ACHN (cell line): ENCODE data around the gene ATP6V0D1.
A peak's percentile ranks its signal among the peaks of the same experiment; 100 is the strongest.

Experiments
- DNase-seq: peaks from one replicate; pipeline ENCODE4 v3.0.0-alpha.2; 2015
- in situ Hi-C: cut with HindIII; loops from 2 replicates; pipeline ENCODE4 v1.10.0; 2017; ENCODE audit warnings: low sequenced_read_pairs, low pct_ligation_motif_present, low pct_unique_long_range_greater_than_20kb

Gene ATP6V0D1

DNA sequence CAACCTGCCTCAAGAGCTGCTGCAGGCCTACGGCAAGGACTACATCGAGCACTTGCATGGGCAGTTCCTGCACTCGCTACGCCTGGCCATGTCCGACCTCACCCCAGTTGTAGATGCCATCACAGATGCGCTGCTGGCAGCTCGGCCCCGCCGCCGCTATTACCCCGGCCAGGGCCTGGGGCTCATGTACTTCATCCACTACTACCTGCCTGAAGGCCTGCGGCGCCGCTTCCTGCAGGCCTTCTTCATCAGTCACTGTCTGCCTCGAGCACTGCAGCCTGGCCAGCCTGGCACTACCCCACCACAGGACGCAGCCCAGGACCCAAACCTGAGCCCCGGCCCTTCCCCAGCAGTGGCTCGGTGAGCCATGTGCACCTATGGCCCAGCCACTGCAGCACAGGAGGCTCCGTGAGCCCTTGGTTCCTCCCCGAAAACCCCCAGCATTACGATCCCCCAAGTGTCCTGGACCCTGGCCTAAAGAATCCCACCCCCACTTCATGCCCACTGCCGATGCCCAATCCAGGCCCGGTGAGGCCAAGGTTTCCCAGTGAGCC, 44.2 kb downstream of the ATP6V0D1 start:
- DNase-seq, result no peak
- in situ Hi-C loops, result no loop called here

DNA sequence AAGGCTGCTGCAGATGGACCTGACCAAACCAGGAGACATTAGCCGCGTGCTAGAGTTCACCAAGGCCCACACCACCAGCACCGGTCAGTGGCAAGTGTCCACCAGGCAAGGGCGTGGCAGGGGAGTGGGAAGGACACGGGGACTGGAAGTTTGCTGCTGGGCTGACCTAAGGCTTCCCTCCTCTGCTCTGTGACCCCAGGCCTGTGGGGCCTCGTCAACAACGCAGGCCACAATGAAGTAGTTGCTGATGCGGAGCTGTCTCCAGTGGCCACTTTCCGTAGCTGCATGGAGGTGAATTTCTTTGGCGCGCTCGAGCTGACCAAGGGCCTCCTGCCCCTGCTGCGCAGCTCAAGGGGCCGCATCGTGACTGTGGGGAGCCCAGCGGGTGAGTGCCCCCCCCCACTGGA, 45.2 kb downstream of the ATP6V0D1 start:
- in situ Hi-C loops, result no loop called here
- no peak for DNase-seq

DNA sequence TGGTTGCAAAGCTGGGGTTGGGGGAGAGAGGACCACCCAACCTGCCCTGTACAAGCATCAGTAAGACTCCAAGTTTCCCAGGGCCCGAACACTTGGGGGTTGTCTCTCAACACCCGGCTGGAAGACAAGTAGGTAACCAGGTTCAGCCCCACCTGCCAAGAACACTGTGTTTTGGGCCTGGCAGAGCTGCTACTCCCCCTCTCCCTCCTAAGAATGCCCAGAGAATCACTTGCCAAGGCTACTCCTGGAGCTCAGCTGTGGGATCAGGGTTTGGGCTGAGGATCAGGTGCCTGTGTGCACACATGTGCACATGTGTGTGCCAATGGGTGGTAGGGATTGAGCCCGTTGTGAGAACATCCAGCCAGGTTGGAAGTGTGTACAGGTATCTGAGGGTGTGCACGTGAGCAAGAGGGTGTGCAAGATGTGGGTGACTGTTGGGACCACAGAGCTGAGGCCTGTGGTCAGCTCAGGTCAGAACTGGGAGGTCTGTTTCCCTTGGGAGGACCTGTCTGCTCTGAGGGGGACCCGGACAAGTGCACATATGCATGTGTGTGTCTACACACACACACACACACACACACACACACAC, 47.7 kb downstream of the ATP6V0D1 start:
- in situ Hi-C loops, result no loop called here
- DNase-seq, result no peak

DNA sequence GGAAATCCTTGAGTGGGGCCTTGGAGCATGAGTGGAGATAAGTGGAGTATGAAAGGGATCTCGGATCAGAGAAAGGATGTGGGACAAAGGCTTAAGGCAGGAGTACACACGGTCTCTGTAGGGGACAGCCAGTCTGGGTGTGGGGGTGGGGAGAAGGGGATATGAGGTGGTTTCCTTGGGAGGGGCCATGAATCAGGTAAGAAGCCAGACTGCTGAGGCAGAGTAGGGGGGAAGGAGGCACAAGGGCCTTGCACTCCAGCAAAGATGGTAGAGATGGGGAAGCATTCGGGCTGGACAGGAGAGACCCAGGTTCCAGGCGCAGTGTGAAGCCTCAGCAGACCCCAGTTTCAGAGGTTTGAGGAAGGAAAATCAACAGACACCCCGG, 48.5 kb downstream of the ATP6V0D1 start:
- in situ Hi-C loops, result no loop called here
- DNase-seq, result no peak

DNA sequence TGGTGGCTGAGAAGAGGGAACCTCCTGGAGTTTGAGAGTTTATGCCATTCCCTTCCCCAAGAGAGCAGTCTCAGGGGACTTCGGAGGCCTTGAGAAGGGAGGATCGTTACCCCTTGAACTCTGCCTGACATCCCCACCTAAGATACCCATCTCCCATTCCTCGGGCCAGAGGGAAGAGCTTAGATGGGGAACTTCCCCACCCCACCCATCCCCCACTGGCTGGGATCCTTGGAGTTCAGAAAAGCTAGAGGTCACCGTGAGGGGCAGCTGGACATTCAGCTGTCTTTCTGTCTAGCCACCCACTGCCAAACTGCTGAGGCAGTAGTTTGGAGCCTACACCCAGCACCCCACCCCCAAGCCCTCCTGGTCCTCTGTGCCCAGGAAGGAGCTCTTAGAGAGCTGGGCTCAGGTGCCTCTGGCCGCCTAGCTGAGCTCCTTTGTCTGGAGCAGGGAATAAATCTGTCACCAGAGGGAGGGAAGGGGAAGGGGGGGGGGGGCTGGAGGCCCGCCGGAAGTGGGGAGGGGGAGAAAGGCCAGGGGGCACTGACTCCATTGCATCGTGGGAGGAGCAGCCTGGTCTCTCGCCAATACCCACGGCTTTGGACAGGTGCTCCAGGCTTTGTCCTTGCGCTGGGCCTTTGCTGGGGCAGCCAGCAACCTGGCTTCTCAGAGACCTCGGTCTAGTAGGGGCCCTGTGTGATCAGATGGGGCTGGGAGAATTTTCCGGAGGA, 49.0 kb downstream of the ATP6V0D1 start:
- in situ Hi-C loops, result no loop called here
- DNase-seq, result no peak

DNA sequence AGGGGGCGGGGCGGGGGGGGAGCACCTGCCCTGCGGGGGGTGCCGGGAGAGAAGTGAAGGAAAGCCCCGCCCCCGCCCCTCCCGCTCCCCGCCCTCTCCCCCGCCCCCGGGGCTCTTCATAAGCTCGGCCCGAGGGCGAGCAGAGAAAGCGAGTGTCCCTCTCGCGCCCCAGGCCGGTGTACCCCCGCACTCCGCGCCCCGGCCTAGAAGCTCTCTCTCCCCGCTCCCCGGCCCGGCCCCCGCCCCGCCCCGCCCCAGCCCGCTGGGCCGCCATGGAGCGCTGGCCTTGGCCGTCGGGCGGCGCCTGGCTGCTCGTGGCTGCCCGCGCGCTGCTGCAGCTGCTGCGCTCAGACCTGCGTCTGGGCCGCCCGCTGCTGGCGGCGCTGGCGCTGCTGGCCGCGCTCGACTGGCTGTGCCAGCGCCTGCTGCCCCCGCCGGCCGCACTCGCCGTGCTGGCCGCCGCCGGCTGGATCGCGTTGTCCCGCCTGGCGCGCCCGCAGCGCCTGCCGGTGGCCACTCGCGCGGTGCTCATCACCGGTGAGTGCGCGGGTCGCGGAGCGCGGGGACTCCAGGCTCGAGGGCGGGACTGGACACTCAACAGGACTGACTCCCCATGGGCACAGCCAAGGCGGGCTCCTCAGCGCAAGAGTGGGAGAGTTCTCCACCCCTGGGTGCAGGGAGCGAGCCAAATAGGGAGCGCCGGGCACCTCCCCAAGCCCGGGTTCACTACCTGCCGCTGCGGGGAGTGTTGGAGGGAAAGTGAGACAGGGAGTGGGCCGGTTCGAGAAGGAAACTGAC, 49.8 kb downstream of the ATP6V0D1 start, which contains the start of gene HSD11B2:
Gene HSD11B2 (plus strand): TSS at position 145 of the 798 bp plus-strand sequence. CDS start 128 bp downstream, at position 273.
- DNase-seq, result peak; percentile 81
- in situ Hi-C loops, result no loop called here

DNA sequence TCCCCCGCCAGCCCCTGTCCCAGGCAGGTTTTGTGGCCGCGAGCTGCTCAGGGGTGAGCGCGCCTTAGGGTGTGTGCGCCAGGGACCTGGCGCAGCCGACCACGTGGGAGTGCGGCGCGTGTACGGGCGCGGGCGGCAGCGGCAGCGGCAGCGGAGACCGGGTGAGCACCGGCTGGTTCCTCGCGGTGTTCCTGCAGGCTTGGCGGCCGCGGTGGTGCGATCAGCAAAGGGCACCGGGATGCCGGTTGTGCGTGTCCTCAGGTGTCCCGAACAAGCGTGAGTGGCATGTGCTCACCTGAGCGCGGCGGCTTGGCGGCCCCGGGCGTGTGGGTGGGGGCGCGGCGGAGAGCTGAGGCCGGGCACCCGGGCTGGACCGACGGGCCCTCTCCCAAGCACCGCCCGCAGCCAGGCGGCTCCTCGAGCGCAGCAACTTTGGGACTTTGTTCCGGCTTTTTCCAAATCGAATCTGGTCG, 50.4 kb downstream of the ATP6V0D1 start:
- in situ Hi-C loops, result no loop called here
- DNase-seq, result peak; percentile 25

DNA sequence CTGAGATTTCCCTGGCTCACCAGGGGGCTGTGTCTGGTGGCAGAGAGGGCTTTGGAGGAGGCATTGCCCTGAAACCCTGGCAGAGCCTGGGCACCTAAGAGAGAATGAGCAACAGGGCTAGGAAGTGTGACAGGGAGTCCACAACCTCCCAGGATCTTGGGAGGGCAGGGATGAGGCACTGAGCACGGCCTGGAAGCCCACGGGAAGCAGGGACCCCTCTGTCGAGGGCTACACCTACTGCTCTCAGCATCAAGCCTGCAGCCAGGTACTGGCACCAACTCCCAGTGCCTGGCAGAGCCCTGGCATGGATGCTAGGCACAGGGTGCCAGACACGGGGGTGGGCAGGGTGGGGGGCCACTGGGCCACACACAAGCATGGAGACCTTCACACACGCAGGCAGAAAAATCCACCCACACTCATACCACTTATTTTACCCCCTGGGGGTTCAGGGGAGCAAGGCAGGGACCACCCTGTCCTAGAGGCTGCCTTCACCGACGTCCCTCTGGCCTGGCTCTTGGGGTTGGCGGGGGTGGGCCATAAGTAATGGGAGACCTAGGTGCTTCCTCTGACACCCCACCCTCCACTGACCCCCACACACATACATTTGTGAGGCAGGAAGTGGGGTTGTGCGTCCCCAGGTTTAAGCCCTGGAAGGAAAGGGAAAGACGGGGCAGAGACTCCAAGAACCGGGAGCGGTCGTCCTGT, 51.0 kb downstream of the ATP6V0D1 start:
- no peak for DNase-seq
- in situ Hi-C loops, result no loop called here

DNA sequence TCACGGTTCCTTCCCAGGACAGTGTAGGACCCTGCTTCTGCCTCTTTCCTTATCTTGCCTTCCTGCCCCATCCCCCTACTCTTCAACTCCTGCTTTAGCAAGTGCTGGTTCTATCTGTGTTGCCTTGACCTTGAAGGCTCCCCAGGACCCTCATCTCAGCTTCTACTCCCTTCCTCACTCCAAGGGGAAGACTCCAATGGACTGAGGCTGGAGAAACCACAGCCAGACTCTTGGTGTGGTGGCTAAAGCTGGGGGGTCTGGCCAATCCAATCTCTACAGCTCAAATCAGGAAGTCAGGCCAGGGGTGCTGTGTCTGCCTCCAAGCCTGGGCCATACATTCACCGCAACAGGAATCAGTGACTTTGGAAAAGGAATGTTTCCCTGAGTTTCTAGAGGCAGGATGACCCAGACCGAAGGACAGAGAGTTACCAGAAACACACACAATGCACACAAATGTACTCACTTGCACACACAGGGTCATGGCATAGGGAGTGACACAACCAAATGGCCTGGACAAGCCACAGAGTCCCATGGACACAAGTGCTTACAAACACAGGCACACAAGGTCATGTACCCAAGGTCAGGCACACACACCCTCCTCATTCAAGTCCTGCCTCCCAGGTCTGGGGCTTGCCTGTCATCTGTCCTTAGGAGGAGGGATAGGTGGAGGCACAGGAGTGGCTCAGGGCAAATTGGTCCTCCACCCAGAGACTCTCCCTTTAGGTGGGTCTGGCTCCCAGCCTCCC, 51.7 kb downstream of the ATP6V0D1 start:
- in situ Hi-C loops, result no loop called here
- no peak for DNase-seq

DNA sequence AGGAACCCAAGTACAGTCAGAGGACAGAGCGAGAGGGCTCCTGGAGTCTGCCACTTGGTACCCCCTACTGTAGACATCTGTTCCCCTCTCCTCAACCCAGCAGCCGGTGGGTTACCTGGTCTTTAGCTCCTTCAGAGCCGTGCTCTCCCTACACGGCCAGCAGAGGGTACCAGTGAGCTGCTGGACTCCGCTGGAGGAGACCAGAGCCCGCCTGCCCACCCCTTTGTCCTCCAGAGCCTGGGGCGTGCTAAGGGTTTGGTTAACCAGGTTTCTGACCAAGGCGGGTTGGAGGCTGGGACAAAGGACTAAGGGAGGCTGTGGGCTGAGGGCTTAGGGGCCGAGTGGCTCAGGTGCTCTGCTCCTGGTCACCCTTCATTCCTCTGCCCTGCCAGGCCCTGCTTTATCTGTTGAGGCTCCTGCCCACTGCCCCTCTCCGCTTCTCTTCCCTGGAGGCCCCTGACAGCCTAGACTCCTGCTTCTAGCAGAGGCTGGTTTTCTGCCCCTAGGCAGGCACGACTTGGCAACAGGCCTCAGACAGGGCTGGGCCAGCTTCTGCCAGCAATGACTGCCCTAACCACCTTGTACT, 52.7 kb downstream of the ATP6V0D1 start:
- in situ Hi-C loops, result no loop called here
- peak; percentile 80 for DNase-seq

DNA sequence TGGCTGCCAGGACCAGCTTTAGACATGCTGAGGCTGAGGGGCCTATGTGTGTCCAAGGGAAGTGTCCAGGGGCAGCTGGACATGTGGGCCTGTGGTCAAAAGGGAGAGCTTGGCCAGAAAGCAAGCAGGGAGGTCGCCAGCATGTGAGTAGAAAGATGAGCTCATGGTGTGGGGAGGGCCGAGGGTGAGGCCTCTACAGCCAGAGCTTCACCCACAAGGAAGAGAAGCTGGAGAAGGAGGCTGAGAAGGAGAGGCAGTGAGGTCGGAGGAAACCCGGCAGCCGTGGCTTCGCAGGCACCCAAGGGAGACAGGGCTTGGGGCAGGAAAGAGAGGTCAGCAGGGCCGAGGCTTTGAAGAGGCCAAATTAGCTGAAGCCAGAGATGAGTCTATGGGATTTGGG, 54.0 kb downstream of the ATP6V0D1 start:
- in situ Hi-C loops, result no loop called here
- no peak for DNase-seq

DNA sequence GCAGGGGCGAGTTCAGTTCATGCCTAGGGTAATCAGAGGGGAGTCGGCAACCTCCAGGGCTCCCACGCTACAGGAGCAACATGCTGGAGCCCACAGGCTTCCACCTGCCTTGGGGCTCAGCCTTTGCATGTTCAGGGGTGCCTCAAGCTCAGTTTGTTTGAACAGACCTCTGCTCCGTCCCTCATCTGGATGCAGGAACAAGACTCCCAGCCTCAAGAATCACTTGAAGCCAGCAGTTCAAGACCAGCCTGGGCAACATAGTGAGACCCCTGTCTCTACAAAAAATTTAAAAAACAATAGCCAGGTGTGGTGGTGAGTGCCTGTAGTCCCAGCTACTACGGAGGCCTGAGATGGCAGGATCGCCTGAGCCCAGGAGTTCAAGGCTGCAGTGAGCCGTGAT, 54.9 kb downstream of the ATP6V0D1 start:
- DNase-seq, result no peak
- in situ Hi-C loops, result no loop called here

DNA sequence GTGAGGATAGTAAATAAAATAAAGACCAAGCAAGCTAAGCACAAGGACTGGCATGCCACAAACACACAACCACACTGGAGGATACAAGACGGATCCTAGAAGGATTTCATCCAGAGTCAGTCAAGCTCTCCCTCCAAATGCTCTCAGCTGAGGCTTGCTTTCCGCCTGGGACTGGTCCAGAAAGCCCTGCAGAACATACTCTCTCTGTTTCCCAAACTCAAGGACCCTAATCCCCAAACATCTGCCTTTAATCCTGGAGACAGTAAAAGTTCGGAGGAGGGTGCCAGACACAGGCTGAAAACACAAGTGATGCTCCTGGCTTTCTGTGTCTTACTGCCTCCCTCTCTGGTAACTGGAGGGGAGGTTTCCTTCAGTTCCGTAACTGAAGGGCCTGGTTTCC, 55.4 kb downstream of the ATP6V0D1 start:
- in situ Hi-C loops, result no loop called here
- DNase-seq, result no peak

DNA sequence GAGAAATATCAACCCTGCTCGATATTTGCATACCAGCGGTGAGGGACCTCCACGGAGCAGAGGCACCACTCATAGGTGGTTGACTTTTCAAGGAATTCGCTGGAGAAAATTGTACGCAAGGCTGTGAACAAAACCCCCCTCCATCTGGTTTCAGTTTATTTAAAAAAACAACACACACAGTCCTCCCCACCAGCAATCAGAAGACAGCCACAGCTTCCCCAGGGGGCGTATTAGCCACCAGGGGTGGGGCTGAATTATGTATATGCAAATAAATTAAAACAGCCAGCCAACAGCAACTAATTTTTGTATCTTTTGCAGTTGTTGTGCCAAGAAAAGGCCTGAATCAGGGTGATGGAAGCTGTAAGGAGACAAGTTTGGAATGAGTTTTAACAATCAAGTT, 55.9 kb downstream of the ATP6V0D1 start:
- in situ Hi-C loops, result no loop called here
- DNase-seq, result no peak

DNA sequence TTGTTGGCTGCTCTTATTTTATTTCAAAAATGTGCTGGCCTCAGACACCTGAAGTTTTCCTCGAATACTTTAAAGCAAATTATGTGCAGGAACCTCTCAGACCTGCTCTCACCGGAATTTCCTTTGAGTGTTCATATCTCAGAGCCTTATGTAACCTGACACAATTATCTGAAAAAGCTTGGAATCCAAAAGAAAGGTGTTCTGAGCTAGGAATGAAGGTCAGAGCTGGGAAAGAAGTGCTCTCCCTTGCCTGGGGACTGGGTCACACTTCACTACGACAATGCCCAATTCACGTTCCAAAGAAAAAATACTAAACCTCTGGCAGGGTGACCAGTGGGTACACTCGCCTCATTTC, 56.7 kb downstream of the ATP6V0D1 start:
- DNase-seq, result no peak
- in situ Hi-C loops, result no loop called here

DNA sequence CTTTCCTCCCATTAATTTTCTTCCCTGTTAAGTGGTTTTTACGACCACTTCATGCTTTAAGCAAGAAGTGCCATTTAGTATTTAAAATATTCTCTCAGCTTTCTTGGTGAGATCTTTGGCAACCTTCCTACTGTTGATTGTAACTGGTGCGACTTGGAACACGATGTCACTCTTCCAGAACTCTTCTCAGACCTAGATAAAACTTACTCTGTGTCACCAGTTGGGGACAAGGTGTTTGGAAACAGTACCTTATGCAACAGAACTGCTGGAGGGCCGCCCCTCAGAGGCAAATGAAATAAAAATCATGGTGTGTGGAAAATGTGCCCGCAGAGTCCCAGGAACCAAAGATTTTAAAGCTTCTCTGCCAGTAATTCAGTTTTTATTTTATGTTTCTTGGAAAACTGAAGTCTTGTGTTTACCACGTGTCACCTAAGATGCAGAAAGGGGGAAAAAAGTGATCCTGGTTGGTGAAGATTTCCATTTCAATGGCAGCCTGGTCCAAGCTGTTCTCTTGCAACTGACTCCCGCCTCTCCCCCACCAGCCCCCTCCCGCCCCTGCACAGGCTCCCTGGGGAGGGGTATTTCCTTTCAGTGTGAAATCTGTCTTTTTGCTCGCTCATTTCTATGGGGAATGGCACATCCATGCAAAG, 57.2 kb downstream of the ATP6V0D1 start:
- no peak for DNase-seq
- in situ Hi-C loops, result no loop called here

DNA sequence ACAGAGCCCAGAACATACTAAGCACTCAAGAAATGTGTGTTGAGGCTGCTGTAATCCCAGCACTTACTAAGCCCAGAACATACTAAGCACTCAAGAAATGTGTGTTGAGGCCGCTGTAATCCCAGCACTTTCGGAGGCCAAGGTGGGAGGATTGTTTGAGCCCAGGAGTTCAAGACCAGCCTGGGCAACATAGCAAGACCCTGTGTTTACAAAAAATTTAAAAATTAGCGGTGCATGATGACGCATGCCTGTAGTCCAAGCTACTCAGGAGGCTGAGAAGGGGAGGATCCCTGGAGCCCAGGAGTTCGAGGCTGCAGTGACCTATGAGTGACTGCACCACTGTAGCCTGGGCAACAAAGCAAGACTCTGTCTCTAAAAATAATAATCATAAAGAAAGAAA, 57.9 kb downstream of the ATP6V0D1 start:
- no peak for DNase-seq
- in situ Hi-C loops, result no loop called here
